AG10803 (cell line): ENCODE measurements around the gene ACTR3C.
A peak's percentile ranks its signal among the peaks of the same experiment; 100 is the strongest.

ENCODE experiments used
- DNase-seq: peaks from one replicate; pipeline ENCODE4 v3.0.0; 2010; ENCODE audit warnings: low read depth
- H3K4me3 ChIP-seq: 2 replicates; pipeline ENCODE4 v1.5.1; 2011; ENCODE audit warnings: mild to moderate bottlenecking, low read length, control low read depth
- TF ChIP-seq, protein P1 (sequence below): conservative IDR thresholded peaks from 2 replicates; pipeline ENCODE4 v1.5.1; 2011; ENCODE audit warnings: mild to moderate bottlenecking, low read length, control low read depth, inconsistent platforms

Gene ACTR3C

DNA sequence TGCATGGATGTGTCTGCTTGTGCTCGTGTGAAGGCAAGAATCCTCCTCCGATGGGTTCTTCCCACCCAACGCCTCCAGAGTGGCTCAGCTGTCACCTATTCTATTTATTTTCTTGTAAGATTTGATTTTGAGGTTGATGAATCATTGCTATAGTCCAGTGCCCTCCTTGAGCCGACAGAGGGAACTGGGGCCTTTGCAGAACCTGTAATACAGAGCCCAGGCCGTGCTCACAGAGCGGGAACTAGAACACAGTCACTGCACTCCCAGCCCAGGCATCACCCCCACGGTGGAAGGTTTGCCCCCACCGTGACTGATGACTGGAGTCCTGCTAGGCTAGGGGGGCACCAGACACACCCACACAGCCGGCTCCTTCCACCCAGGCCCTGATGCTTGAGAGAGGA lies 16.1 kb upstream of the ACTR3C start:
- H3K4me3 ChIP-seq: no peak overlapping the region; the same call in 1 of the 2 replicates
- no peak for DNase-seq
- TF ChIP-seq, protein P1, sequence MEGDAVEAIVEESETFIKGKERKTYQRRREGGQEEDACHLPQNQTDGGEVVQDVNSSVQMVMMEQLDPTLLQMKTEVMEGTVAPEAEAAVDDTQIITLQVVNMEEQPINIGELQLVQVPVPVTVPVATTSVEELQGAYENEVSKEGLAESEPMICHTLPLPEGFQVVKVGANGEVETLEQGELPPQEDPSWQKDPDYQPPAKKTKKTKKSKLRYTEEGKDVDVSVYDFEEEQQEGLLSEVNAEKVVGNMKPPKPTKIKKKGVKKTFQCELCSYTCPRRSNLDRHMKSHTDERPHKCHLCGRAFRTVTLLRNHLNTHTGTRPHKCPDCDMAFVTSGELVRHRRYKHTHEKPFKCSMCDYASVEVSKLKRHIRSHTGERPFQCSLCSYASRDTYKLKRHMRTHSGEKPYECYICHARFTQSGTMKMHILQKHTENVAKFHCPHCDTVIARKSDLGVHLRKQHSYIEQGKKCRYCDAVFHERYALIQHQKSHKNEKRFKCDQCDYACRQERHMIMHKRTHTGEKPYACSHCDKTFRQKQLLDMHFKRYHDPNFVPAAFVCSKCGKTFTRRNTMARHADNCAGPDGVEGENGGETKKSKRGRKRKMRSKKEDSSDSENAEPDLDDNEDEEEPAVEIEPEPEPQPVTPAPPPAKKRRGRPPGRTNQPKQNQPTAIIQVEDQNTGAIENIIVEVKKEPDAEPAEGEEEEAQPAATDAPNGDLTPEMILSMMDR: no peak

DNA sequence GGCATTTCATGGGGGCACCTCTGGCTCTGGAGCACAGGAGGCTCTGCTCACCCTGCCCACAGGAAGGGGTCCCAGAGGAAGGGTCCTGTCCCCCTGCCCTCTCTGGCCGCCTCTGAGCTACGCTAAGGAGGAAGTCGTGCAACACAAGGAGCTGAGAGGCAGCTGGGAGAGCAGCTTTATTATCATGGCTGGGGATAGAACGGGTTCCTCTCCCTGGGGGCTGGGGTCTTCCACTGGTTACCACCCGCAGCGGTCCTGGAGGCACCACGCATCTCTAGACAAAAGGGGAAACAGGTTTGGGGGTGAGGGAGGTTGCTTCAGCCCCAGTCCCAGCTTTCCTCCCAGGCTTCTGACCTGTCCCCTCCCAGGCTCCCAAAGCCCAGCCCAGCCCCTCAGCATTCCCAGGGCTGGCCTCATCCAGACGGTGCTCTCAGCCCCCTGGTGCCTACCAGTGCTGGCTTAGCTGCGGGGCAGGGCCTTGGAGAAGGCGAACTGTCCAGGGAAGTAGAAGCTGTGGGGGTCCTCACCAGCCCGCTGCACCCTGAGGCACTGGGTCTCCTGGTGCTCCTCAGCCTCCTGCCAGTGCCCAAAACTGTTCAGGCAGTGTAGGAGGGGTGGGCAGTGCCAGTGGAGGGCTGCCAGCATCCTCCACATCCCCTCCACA lies 15.0 kb upstream of the ACTR3C start:
- DNase-seq: no peak
- TF ChIP-seq, protein P1: no peak
- no peak overlapping the region for H3K4me3 ChIP-seq

DNA sequence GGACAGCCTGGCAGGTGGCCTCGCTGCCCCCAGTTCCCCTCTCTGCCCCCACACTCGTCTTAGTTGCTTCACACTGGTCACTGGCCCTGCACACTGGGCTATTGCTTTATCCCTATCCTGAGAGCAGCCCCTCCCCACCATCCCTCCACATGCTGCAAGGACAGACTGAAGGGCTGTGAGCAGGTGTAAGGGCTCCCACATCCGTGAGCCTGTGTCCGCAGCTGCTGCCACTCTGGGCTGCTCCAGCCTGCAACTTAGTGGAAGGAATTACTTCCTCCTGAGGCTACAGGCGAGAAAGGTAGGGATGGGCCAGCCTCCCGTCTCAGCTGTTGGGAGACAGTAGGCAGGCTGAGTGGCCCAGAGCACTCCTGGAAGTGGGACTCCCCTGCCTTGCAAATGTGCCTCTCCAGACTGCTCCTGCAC lies 14.3 kb upstream of the ACTR3C start:
- DNase-seq: no peak
- H3K4me3 ChIP-seq: no peak overlapping the region
- TF ChIP-seq, protein P1: no peak

DNA sequence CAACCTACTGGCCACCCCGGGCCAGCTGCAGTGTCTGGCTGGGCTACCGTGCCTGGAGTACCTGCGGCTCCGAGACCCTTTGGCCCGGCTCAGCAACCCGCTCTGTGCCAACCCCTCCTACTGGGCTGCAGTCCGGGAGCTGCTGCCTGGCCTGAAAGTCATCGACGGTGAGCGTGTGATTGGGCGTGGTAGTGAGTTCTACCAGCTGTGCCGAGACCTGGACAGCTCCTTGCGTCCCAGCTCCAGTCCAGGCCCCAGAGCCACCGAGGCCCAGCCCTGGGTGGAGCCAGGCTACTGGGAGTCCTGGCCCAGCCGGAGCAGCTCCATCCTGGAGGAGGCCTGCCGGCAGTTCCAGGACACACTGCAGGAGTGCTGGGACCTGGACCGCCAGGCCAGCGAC lies 13.8 kb upstream of the ACTR3C start:
- no peak for DNase-seq
- TF ChIP-seq, protein P1: no peak
- no peak overlapping the region for H3K4me3 ChIP-seq

DNA sequence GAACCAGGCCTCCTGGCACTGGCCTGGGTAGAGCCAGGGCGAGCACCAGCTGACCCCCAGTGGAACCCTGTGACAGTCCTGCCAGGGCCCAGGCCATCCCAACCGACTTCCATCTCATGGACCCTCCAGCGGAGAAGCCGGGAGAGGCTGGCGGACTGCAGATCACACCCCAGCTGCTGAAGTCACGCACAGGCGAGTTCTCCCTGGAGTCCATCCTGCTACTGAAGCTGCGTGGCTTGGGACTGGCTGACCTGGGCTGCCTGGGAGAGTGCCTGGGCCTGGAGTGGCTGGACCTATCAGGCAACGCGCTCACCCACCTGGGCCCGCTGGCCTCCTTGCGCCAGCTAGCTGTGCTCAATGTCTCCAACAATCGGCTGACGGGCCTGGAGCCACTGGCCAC lies 13.4 kb upstream of the ACTR3C start:
- TF ChIP-seq, protein P1: no peak
- DNase-seq: no peak
- no peak overlapping the region for H3K4me3 ChIP-seq

DNA sequence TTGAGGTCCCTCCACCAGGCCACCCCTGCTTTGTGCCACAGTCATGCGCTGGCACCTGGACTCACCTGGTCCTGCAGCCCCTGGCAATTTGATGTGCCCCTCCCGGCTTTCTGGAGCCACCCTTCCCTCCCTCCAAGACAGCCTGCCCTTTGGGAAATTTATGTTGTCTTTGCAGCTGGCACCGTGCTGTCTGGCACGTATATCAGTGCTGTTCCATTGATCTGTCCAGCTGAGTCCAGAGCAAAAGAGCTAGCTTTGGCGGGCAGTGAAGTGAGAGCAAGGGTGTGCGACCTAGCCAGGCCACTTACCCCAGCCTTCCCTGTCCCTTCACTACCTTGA lies 12.4 kb upstream of the ACTR3C start:
- no peak for DNase-seq
- TF ChIP-seq, protein P1: no peak
- no peak overlapping the region for H3K4me3 ChIP-seq

DNA sequence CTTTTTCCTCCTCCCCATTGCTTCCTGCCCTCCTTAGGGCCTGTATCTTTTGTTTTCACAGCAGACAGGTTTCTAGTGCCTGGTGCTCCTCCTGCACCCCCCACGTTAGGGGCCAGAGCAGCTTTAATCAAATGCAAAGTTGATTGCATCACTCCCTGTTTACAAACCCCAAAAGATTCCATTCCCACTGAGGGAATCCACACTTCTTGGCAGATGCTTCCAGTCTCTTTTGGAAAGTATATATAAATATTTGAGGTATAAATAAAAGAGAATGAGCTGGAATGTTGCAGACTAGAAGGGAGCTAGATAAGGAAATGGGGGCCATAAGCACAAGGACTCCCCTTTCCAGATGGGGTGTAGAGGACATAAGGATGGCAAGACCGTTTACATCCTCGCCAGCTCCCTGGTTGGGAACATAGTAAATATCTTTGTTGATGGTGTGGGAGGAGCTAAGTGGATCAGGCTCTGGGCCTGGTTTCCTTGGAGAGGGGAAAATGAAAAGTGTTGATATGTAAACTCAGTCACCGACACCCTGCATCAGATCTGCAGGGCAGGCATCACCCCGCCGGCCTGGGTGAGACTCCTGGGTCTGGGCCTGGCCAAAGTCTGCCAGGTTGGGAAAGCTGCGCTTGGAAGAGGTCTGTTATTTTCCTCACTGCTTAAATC lies 11.9 kb upstream of the ACTR3C start:
- peak; percentile 86 for DNase-seq
- TF ChIP-seq, protein P1: no peak

More for the DNA sequence above, 11.9 kb upstream of the ACTR3C start:
- H3K4me3 ChIP-seq: no peak overlapping the region
